Pancreas (tissue), 10 donors: ENCODE results near the gene NUP214. TPM values are rescaled to one million over a fixed set of nuclear protein-coding genes. Genes with fewer than 3 reads are reported as not detected.

ENCODE experiments used
- ATAC-seq, 4 donors: fragments of 200-7000 bp; cut with Tn5 transposase; one replicate each; pipeline versions ENCODE4 v1.8.0 to v1.9.1; 2020; ENCODE audit warnings: mild to moderate bottlenecking in 4 of 4, moderate library complexity in 4 of 4
- DNase-seq, 6 donors: peaks; one replicate each; pipeline ENCODE4 v3.0.0-alpha.2; 2020
- FAIRE-seq: peaks from 2 replicates; lab custom pipeline; 2012; peaks lifted over from hg19 to GRCh38; lab: Jason Lieb, UNC
- H3K27ac ChIP-seq, 4 donors: fragments of 200-600 bp; sonication (generic); 1 replicate in 3 of 4; 2 replicates in 1 of 4; pipeline versions ENCODE4 v1.5.0 to v1.8.0; 2020
- H3K27me3 ChIP-seq, 4 donors: fragments of 200-600 bp; one replicate each; pipeline ENCODE4 v1.8.0; 2021
- H3K36me3 ChIP-seq, 3 donors: fragments of 200-600 bp; sonication (generic) in 1 of 3; one replicate each; pipeline versions ENCODE4 v1.5.0 to v1.8.0; 2020 to 2021
- H3K4me1 ChIP-seq, 3 donors: fragments of 200-600 bp; one replicate each; pipeline ENCODE4 v1.8.0; 2021
- H3K4me3 ChIP-seq, 4 donors: fragments of 200-600 bp; sonication (generic) in 2 of 4; one replicate each; pipeline versions ENCODE4 v1.5.0 to v1.8.0; 2020 to 2021
- H3K9me3 ChIP-seq, 4 donors: fragments of 200-600 bp; one replicate each; pipeline ENCODE4 v1.8.0; 2021
- WGBS, 2 donors: extraction: QIAGEN DNeasy Blood & Tissue Kit; methylation state at CpG; one replicate each; pipeline ENCODE4 v1.1.7; 2013; 5-methylcytosine and 5-hydroxymethylcytosine counted together
- intact Hi-C, 3 donors: fragments of 100-400 bp; cut with DNase I; formaldehyde crosslinking; loops; one replicate each; pipeline versions ENCODE4 v1.11.1 to v1.14.2; 2022
- polyA plus RNA-seq, 2 donors: library from polyadenylated mRNA; stranded (reverse); fragments of 200-250 nt; gene quantifications; one replicate each; pipeline ENCODE4 v1.2.3, GENCODE V29; 2013
- total RNA-seq, 6 donors: library from RNA; stranded (reverse); fragmentation: NEBNext Ultra II Directional in 4 of 6; extraction: Animal tissue kit (Norgen Biotek cat#: 25700) in 4 of 6; gene quantifications; one replicate each; pipeline versions ENCODE4 v1.2.1 to v1.2.4, GENCODE V29; 2021 to 2023
- TF ChIP-seq, protein P1 (sequence below), 4 donors: fragments of 200-600 bp; sonication (generic) in 3 of 4; IDR thresholded peaks; one replicate each; pipeline versions ENCODE4 v1.5.0 to v1.8.0; 2021; ENCODE audit warnings: antibody characterized with exemption in 4 of 4
- donor health status: healthy with polysubstance abuse.
- donor health status: DM: no; HTN: no; CAD: no; lungs with moderate emphysema.
- donor health status: DM: no; HTN: no; CAD: no.
- donor health status: control.
- donor health status: control.
- donor health status: Bipolar disorder and iron deficiency.
- donor health status: DM: yes; HTN: yes; CAD: no.
- donor health status: DM: no; HTN: no; CAD: no.
- donor health status: DM: no; HTN: no; CAD: no.
- donor health status: DM: yes; HTN: yes; CAD: no.

The NUP214 gene
- total and polyA plus RNA-seq, 8 donors: 24.3 to 38.3 (median 27.8) TPM

GRCh38 chr9:131173995-131174394, 48.6 kb downstream of the NUP214 start:
- Histone ChIP-seq H3K27me3 (no peaks in the 10 kb centered on the region), H3K27ac (no peak overlapping the region), H3K4me1 (no peaks in the 10 kb centered on the region), H3K4me3 (no peak overlapping the region), H3K36me3 (peaks cover 3 to 35% (median 14%) of the 10 kb centered on the region in 3 donors), H3K9me3 (no peaks in the 10 kb centered on the region)
- TF ChIP-seq, protein P1, sequence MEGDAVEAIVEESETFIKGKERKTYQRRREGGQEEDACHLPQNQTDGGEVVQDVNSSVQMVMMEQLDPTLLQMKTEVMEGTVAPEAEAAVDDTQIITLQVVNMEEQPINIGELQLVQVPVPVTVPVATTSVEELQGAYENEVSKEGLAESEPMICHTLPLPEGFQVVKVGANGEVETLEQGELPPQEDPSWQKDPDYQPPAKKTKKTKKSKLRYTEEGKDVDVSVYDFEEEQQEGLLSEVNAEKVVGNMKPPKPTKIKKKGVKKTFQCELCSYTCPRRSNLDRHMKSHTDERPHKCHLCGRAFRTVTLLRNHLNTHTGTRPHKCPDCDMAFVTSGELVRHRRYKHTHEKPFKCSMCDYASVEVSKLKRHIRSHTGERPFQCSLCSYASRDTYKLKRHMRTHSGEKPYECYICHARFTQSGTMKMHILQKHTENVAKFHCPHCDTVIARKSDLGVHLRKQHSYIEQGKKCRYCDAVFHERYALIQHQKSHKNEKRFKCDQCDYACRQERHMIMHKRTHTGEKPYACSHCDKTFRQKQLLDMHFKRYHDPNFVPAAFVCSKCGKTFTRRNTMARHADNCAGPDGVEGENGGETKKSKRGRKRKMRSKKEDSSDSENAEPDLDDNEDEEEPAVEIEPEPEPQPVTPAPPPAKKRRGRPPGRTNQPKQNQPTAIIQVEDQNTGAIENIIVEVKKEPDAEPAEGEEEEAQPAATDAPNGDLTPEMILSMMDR (IDR thresholded peaks at IDR 0.05): no peak
- DNase-seq: no peak
- FAIRE-seq: no peak
- WGBS, 2 donors: 95 to 96% methylated on average over 10 of the region's 10 CpGs
- intact Hi-C loops: loop anchor here in 1 of 3 donors (10.0 kb wide), 1 partner anchor 161 kb away; no protein-coding TSS in a partner anchor
- no peak for ATAC-seq

- Histone ChIP-seq H3K36me3 (peaks cover 3 to 42% (median 14%) of the 10 kb centered on the region in 3 donors), H3K9me3 (no peaks in the 10 kb centered on the region), H3K4me3 (no peak overlapping the region), H3K27me3 (no peaks in the 10 kb centered on the region), H3K27ac (no peak overlapping the region), H3K4me1 (no peaks in the 10 kb centered on the region)
- ATAC-seq: no peak
- DNase-seq: no peak
- intact Hi-C loops: loop anchor here in 1 of 3 donors (10.0 kb wide), 1 partner anchor 160 kb away; no protein-coding TSS in a partner anchor
- FAIRE-seq: no peak
- TF ChIP-seq, protein P1 (IDR thresholded peaks at IDR 0.05): no peak
- 96 to 99% methylated on average over 1 of the region's 1 CpG for WGBS, 2 donors
Observed at GRCh38 chr9:131174681-131175239, 49.4 kb downstream of the NUP214 start.

GRCh38 chr9:131177898-131178297, 52.5 kb downstream of the NUP214 start:
- Histone ChIP-seq H3K4me1 (no peaks in the 10 kb centered on the region), H3K4me3 (no peak overlapping the region), H3K9me3 (no peaks in the 10 kb centered on the region), H3K27ac (no peak overlapping the region), H3K36me3 (peaks cover 3 to 52% (median 14%) of the 10 kb centered on the region in 3 donors), H3K27me3 (no peaks in the 10 kb centered on the region)
- DNase-seq (no peak), FAIRE-seq (no peak), ATAC-seq (no peak)
- WGBS, 2 donors: 81 to 86% methylated on average over 1 of the region's 1 CpG
- TF ChIP-seq, protein P1 (IDR thresholded peaks at IDR 0.05): no peak
- intact Hi-C loops: loop anchor here in 1 of 3 donors (10.0 kb wide), 1 partner anchor 157 kb away; no protein-coding TSS in a partner anchor

DNA sequence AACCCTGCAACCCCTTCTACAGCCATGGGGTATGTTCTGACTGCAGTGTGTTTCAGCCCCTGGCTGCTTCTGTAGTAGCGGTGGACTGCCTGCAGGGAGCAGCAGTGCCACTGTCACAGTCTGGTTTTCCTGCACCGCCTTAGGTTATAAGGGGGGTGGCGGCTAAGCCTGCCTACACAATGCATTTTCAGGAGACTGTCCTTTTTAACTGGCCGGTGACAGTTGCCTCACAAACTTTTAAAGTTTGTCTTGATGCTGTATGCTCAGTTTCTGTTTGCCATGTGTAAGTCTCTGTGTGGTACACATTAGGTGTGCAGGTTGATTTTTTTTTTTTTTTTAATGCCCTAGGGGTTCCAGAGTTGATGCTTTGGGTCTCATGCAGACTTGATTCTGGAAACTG, 53.0 kb downstream of the NUP214 start:
- Histone ChIP-seq H3K27me3 (no peaks in the 10 kb centered on the region), H3K4me1 (no peaks in the 10 kb centered on the region), H3K4me3 (no peak overlapping the region), H3K27ac (no peak overlapping the region), H3K36me3 (peaks cover 3 to 52% (median 14%) of the 10 kb centered on the region in 3 donors), H3K9me3 (no peaks in the 10 kb centered on the region)
- intact Hi-C loops: loop anchor here in 1 of 3 donors (10.0 kb wide), 1 partner anchor 156 kb away; no protein-coding TSS in a partner anchor
- TF ChIP-seq, protein P1 (IDR thresholded peaks at IDR 0.05): peak; percentile 51 to 74 (median 66)
- DNase-seq (peak in 5 of 6 donors; percentile 15 to 65 (median 36)), FAIRE-seq (no peak), ATAC-seq (peak; percentile 64 to 95 (median 90))
- 57 to 64% methylated on average over 4 of the region's 4 CpGs for WGBS, 2 donors

DNA sequence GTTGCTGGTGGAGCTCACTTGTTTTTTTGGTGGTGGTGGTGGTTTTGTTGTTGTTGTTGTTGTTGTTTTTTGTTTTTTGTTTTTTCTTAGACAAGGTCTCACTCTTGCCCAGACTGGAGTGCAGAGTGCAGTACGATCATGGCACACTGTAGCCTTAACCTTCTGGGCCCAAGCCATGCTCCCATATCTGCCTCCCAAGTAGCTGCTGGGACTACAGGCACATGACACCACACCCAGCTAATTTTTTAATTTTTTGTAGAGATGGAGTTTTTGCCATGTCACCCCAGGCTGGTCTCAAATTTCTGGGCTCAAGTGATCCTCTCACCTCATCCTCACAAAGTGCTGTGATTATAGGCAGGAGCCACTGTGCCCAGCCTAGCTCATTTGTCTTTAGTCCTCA, 53.5 kb downstream of the NUP214 start:
- FAIRE-seq: no peak
- intact Hi-C loops: loop anchor here in 1 of 3 donors (10.0 kb wide), 1 partner anchor 156 kb away; no protein-coding TSS in a partner anchor
- peaks cover 3 to 52% (median 14%) of the 10 kb centered on the region in 3 donors for H3K36me3 ChIP-seq

More for the DNA sequence above, 53.5 kb downstream of the NUP214 start:
- WGBS, 2 donors: 90 to 100% methylated on average over 1 of the region's 1 CpG
- TF ChIP-seq, protein P1 (IDR thresholded peaks at IDR 0.05): no peak
- H3K27me3 ChIP-seq: no peaks in the 10 kb centered on the region
- H3K9me3 ChIP-seq: no peaks in the 10 kb centered on the region
- H3K4me1 ChIP-seq: no peaks in the 10 kb centered on the region
- ATAC-seq (no peak), DNase-seq (no peak)
- no peak overlapping the region for H3K4me3 ChIP-seq
- H3K27ac ChIP-seq: no peak overlapping the region
